Motor neuron (in vitro differentiated cells): Measurements from ENCODE around the gene POLR1A. TPM values are rescaled to one million over a fixed set of nuclear protein-coding genes. Genes with fewer than 3 reads are reported as not detected.

Source experiments
- ATAC-seq, 8 experiments: fragments of 200-7000 bp; cut with Tn5 transposase; replicated peaks in 6 of 8; 2 replicates each; pipeline ENCODE4 v1.8.0; 2021; ENCODE audit warnings: mild to moderate bottlenecking in 8 of 8, moderate library complexity in 8 of 8
- H3K27ac ChIP-seq, 2 donors: fragments of 250-450 bp; sonication (Bioruptor Pico); 2 replicates each; pipeline ENCODE4 v1.9.0; 2021; ENCODE audit warnings: antibody characterized with exemption in 2 of 2, mild to moderate bottlenecking in 2 of 2, moderate library complexity in 1 of 2
- H3K4me1 ChIP-seq, 2 donors: fragments of 250-450 bp; sonication (Bioruptor Pico); replicated peaks in 1 of 2; 2 replicates each; pipeline ENCODE4 v1.6.1; 2021; ENCODE audit warnings: antibody characterized with exemption in 2 of 2, mild to moderate bottlenecking in 2 of 2, moderate library complexity in 1 of 2
- H3K4me3 ChIP-seq, 5 donors: fragments of 250-450 bp; sonication (Bioruptor Pico); 2 replicates each; pipeline ENCODE4 v1.9.0; 2021; ENCODE audit warnings: antibody characterized with exemption in 5 of 5, mild to moderate bottlenecking in 5 of 5, moderate library complexity in 4 of 5
- WGBS, 10 experiments: fragments of 450-650 bp; shearing (Covaris generic); methylation state at CpG; one replicate each; pipeline ENCODE4 v1.0.0; 2022; 5-methylcytosine and 5-hydroxymethylcytosine counted together
- in situ Hi-C, 9 experiments: fragments of 400-800 bp; cut with MboI; loops; one replicate each; pipeline ENCODE4 v1.15.0; 2021; ENCODE audit warnings: low sequenced_read_pairs in 9 of 9, low pct_unique_long_range_greater_than_20kb in 2 of 9; ENCODE audit not compliant: unreplicated experiment in 9 of 9
- total RNA-seq, 8 experiments: library from RNA; unstranded; fragments of 300-600 nt; gene quantifications; 2 replicates each; pipeline versions ENCODE4 v1.2.3 to v1.2.4, GENCODE V29; 2022

Gene POLR1A
- total RNA-seq, 8 experiments from 2014 or later = 9.5 to 44.6 (median 19.2) TPM

GRCh38 chr2:86003104-86003503 is 102.6 kb downstream of the POLR1A start:
- H3K4me1 ChIP-seq = peaks cover 0 to 2% of the 10 kb centered on the region in 2 donors
- in situ Hi-C loops = loop anchor here in 1 of 9 experiments (25.0 kb wide), 1 partner anchor 166 kb away; no protein-coding TSS in a partner anchor
- H3K4me3 ChIP-seq = no peak overlapping the region
- no peak for ATAC-seq
- 60 to 80% methylated on average over 1 of the region's 1 CpG; no CpG with 5 or more reads in 8 of the 10 experiments for WGBS, 10 experiments
- no peak overlapping the region for H3K27ac ChIP-seq

- no peak for ATAC-seq
- peaks cover 0 to 2% of the 10 kb centered on the region in 2 donors for H3K4me1 ChIP-seq
- H3K4me3 ChIP-seq = no peak overlapping the region
- 25 to 92% (median 39%) methylated on average over 1 to 3 of the region's 4 CpGs; no CpG with 5 or more reads in 2 of the 10 experiments for WGBS, 10 experiments
- in situ Hi-C loops = loop anchor here in 1 of 9 experiments (25.0 kb wide), 1 partner anchor 165 kb away; no protein-coding TSS in a partner anchor
- H3K27ac ChIP-seq = no peak overlapping the region
Observed at GRCh38 chr2:86002375-86002774, 103.3 kb downstream of the POLR1A start.

GRCh38 chr2:86001326-86001725 is 104.4 kb downstream of the POLR1A start:
- in situ Hi-C loops = loop anchor here in 1 of 9 experiments (25.0 kb wide), 1 partner anchor 164 kb away; no protein-coding TSS in a partner anchor
- Histone ChIP-seq H3K4me3 (no peak overlapping the region), H3K27ac (no peak overlapping the region), H3K4me1 (peaks cover 4 to 13% of the 10 kb centered on the region in 2 donors)
- ATAC-seq = no peak
- 80 to 100% (median 87%) methylated on average over 1 of the region's 1 CpG; no CpG with 5 or more reads in 6 of the 10 experiments for WGBS, 10 experiments

- no peak overlapping the region for H3K27ac ChIP-seq
- in situ Hi-C loops = loop anchor here in 1 of 9 experiments (25.0 kb wide), 1 partner anchor 164 kb away; no protein-coding TSS in a partner anchor
- H3K4me1 ChIP-seq = peaks cover 4 to 17% of the 10 kb centered on the region in 2 donors
- H3K4me3 ChIP-seq = no peak overlapping the region
- ATAC-seq = no peak
- WGBS, 10 experiments = 0 to 86% (median 83%) methylated on average over 1 to 2 of the region's 2 CpGs; no CpG with 5 or more reads in 7 of the 10 experiments
Observed at GRCh38 chr2:86000938-86001312, 104.8 kb downstream of the POLR1A start.

GRCh38 chr2:86000131-86000937 is 105.4 kb downstream of the POLR1A start:
- in situ Hi-C loops = loop anchor here in 1 of 9 experiments (25.0 kb wide), 1 partner anchor 163 kb away; no protein-coding TSS in a partner anchor
- WGBS, 10 experiments = 33 to 96% (median 58%) methylated on average over 2 to 9 of the region's 10 CpGs
- no peak overlapping the region for H3K27ac ChIP-seq
- ATAC-seq = peak in 3 of 8 experiments; percentile 19 to 42 (median 36)
- H3K4me1 ChIP-seq = peaks cover 4 to 17% of the 10 kb centered on the region in 2 donors
- no peak overlapping the region for H3K4me3 ChIP-seq

- peaks cover 4 to 17% of the 10 kb centered on the region in 2 donors for H3K4me1 ChIP-seq
- 30 to 100% (median 72%) methylated on average over 2 to 7 of the region's 8 CpGs; no CpG with 5 or more reads in 1 of the 10 experiments for WGBS, 10 experiments
- in situ Hi-C loops = no loop called here
- no peak for ATAC-seq
- H3K27ac ChIP-seq = no peak overlapping the region
- H3K4me3 ChIP-seq = no peak overlapping the region
Observed at GRCh38 chr2:85999061-85999831, 106.4 kb downstream of the POLR1A start.

- Histone ChIP-seq H3K4me1 (peaks cover 4 to 17% of the 10 kb centered on the region in 2 donors), H3K27ac (no peak overlapping the region), H3K4me3 (no peak overlapping the region)
- in situ Hi-C loops = no loop called here
- WGBS, 10 experiments = 11 to 90% (median 63%) methylated on average over 1 to 9 of the region's 18 CpGs; no CpG with 5 or more reads in 4 of the 10 experiments
- peak in 3 of 8 experiments; percentile 27 to 64 (median 39) for ATAC-seq
Observed at GRCh38 chr2:85998071-85998991, 107.4 kb downstream of the POLR1A start.

GRCh38 chr2:85997017-85997970 is 108.4 kb downstream of the POLR1A start:
- in situ Hi-C loops = no loop called here
- Histone ChIP-seq H3K4me1 (peaks cover 4 to 17% of the 10 kb centered on the region in 2 donors), H3K4me3 (no peak overlapping the region), H3K27ac (no peak overlapping the region)
- WGBS, 10 experiments = 17 to 100% (median 73%) methylated on average over 1 to 2 of the region's 7 CpGs; no CpG with 5 or more reads in 3 of the 10 experiments
- peak; percentile 14 to 53 (median 30) for ATAC-seq

GRCh38 chr2:85996591-85996990 is 109.1 kb downstream of the POLR1A start:
- in situ Hi-C loops = no loop called here
- peak in 6 of 8 experiments; percentile 24 to 91 (median 85) for ATAC-seq
- no peak overlapping the region for H3K27ac ChIP-seq

GRCh38 chr2:85995648-85996529 is 109.8 kb downstream of the POLR1A start:
- Histone ChIP-seq H3K4me3 (no peak overlapping the region), H3K4me1 (peaks cover 4 to 17% of the 10 kb centered on the region in 2 donors), H3K27ac (no peak overlapping the region)
- WGBS, 10 experiments = 84 to 100% (median 92%) methylated on average over 1 to 4 of the region's 9 CpGs; no CpG with 5 or more reads in 4 of the 10 experiments
- ATAC-seq = no peak
- in situ Hi-C loops = no loop called here

More at GRCh38 chr2:85996591-85996990, 109.1 kb downstream of the POLR1A start:
- no CpG with 5 or more reads among the region's 2 CpGs for WGBS, 10 experiments
- Histone ChIP-seq H3K4me3 (no peak overlapping the region), H3K4me1 (peaks cover 4 to 17% of the 10 kb centered on the region in 2 donors)
